ENCODE measurements around the gene LCE3D. TPM values are rescaled to one million over a fixed set of nuclear protein-coding genes. Genes with fewer than 3 reads are reported as not detected.

The LCE3D gene
- total and polyA plus RNA-seq, 2 experiments from 2014 or later = 0.33 TPM; not detected in 1

- Histone ChIP-seq H4K20me1 (ENCODE audit: insufficient read depth) (no peaks in the 10 kb centered on the region), H3K27ac (no peak overlapping the region), H3F3A (ENCODE audit: insufficient read depth) (no peaks in the 10 kb centered on the region), H3K4me3 (no peak overlapping the region), H3K79me2 (ENCODE audit: insufficient read depth) (no peaks in the 10 kb centered on the region), H3K9ac (no peak overlapping the region), H3K4me2 (ENCODE audit: unreplicated experiment) (no peak overlapping the region), H2AFZ (no peak overlapping the region), H3K36me3 (ENCODE audit: low read depth) (no peaks in the 10 kb centered on the region), H3K9me3 (ENCODE audit: low read depth) (no peaks in the 10 kb centered on the region), H3K9me2 (ENCODE audit: insufficient read depth) (no peaks in the 10 kb centered on the region), H3K4me1 (ENCODE audit: insufficient read depth) (no peaks in the 10 kb centered on the region), H3K27me3 (replicated peaks; ENCODE audit: insufficient read depth) (peaks cover 40% of the 10 kb centered on the region)
- WGBS, 2 experiments (ENCODE audit: low coverage in 1 of 2, low lambda C conversion rate in 2 of 2, missing lambda C conversion rate in 2 of 2) = 8 to 14% methylated on average over 4 of the region's 4 CpGs
- TF ChIP-seq EZH2phosphoT487 (IDR thresholded peaks at IDR 0.05; ENCODE audit: insufficient read depth, low read depth) (no peak), EZH2 (IDR thresholded peaks at IDR 0.05; ENCODE audit: insufficient read depth, poor library complexity, severe bottlenecking) (no peak)
- DNase-seq = no peak
- in situ Hi-C loops (cut with MboI) = no loop called here
These were observed 42.8 kb downstream of the LCE3D start for GRCh38 chr1:152537496-152537895.

GRCh38 chr1:152535774-152536173, 44.5 kb downstream of the LCE3D start:
- H3K27ac ChIP-seq = no peak overlapping the region
- no peak overlapping the region for H2AFZ ChIP-seq
- H3K4me3 ChIP-seq = no peak overlapping the region
- TF ChIP-seq EZH2 (IDR thresholded peaks at IDR 0.05; ENCODE audit: insufficient read depth, poor library complexity, severe bottlenecking) (no peak), EZH2phosphoT487 (IDR thresholded peaks at IDR 0.05; ENCODE audit: insufficient read depth, low read depth) (no peak)
- in situ Hi-C loops (cut with MboI) = no loop called here
- H3K9ac ChIP-seq = no peak overlapping the region
- H3K79me2 ChIP-seq (ENCODE audit: insufficient read depth) = no peaks in the 10 kb centered on the region
- no peak overlapping the region for H3K4me2 ChIP-seq (ENCODE audit: unreplicated experiment)
- H4K20me1 ChIP-seq (ENCODE audit: insufficient read depth) = no peaks in the 10 kb centered on the region
- WGBS, 2 experiments (ENCODE audit: low coverage in 1 of 2, low lambda C conversion rate in 2 of 2, missing lambda C conversion rate in 2 of 2) = 37 to 42% methylated on average over 3 of the region's 3 CpGs
- peaks cover 40% of the 10 kb centered on the region for H3K27me3 ChIP-seq (replicated peaks; ENCODE audit: insufficient read depth)
- H3K9me2 ChIP-seq (ENCODE audit: insufficient read depth) = no peaks in the 10 kb centered on the region
- no peaks in the 10 kb centered on the region for H3K36me3 ChIP-seq (ENCODE audit: low read depth)
- H3K9me3 ChIP-seq (ENCODE audit: low read depth) = no peaks in the 10 kb centered on the region
- no peak for DNase-seq
- no peaks in the 10 kb centered on the region for H3K4me1 ChIP-seq (ENCODE audit: insufficient read depth)
- H3F3A ChIP-seq (ENCODE audit: insufficient read depth) = no peaks in the 10 kb centered on the region

GRCh38 chr1:152533327-152533938, 46.9 kb downstream of the LCE3D start:
- Histone ChIP-seq H3K4me1 (ENCODE audit: insufficient read depth) (no peaks in the 10 kb centered on the region), H3K27ac (no peak overlapping the region), H3K79me2 (ENCODE audit: insufficient read depth) (no peaks in the 10 kb centered on the region), H3F3A (ENCODE audit: insufficient read depth) (no peaks in the 10 kb centered on the region), H3K4me2 (ENCODE audit: unreplicated experiment) (no peak overlapping the region), H2AFZ (no peak overlapping the region), H3K4me3 (no peak overlapping the region), H3K27me3 (replicated peaks; ENCODE audit: insufficient read depth) (peaks cover 39% of the 10 kb centered on the region), H3K9me2 (ENCODE audit: insufficient read depth) (no peaks in the 10 kb centered on the region), H3K9me3 (ENCODE audit: low read depth) (no peaks in the 10 kb centered on the region), H3K36me3 (ENCODE audit: low read depth) (no peaks in the 10 kb centered on the region), H4K20me1 (ENCODE audit: insufficient read depth) (no peaks in the 10 kb centered on the region), H3K9ac (no peak overlapping the region)
- DNase-seq = peak; percentile 66
- WGBS, 2 experiments (ENCODE audit: low coverage in 1 of 2, low lambda C conversion rate in 2 of 2, missing lambda C conversion rate in 2 of 2) = 15 to 18% methylated on average over 7 of the region's 7 CpGs
- TF ChIP-seq EZH2phosphoT487 (IDR thresholded peaks at IDR 0.05; ENCODE audit: insufficient read depth, low read depth) = no peak
- TF ChIP-seq EZH2 (IDR thresholded peaks at IDR 0.05; ENCODE audit: insufficient read depth, poor library complexity, severe bottlenecking) = no peak
- in situ Hi-C loops (cut with MboI) = no loop called here

Small RNA genes lying within 50 kb of the gene (small RNA-seq; reads per million reads assigned to genes)
- gene LCE3A (ENCODE audit: low read depth, low replicate concordance) (not detected), gene LCE3B (ENCODE audit: low read depth, low replicate concordance) (not detected)

Other genes starting within 250 kb of the LCE3D start
- gene FLG2, start 220.5 kb downstream of the LCE3D start, total RNA-seq (2014; rRNA removed; shearing (Covaris generic)) = not detected in 2 replicates
- not detected in 2 replicates for gene FLG2, start 220.5 kb downstream of the LCE3D start, polyA plus RNA-seq (2016; fragmentation: Nextera tagmentation; extraction: Ambion mirVana)
- not detected in 2 replicates for gene CRNN, start 166.3 kb downstream of the LCE3D start, total RNA-seq (2014; rRNA removed; shearing (Covaris generic))
- not detected in 2 replicates for gene CRNN, start 166.3 kb downstream of the LCE3D start, polyA plus RNA-seq (2016; fragmentation: Nextera tagmentation; extraction: Ambion mirVana)
- not detected in 2 replicates for gene LCE5A, start 69.7 kb downstream of the LCE3D start, total RNA-seq (2014; rRNA removed; shearing (Covaris generic))
- gene LCE5A, start 69.7 kb downstream of the LCE3D start, polyA plus RNA-seq (2016; fragmentation: Nextera tagmentation; extraction: Ambion mirVana) = not detected in 2 replicates
- not detected in 2 replicates for gene CRCT1, start 66.0 kb downstream of the LCE3D start, total RNA-seq (2014; rRNA removed; shearing (Covaris generic))
- not detected in 2 replicates for gene CRCT1, start 66.0 kb downstream of the LCE3D start, polyA plus RNA-seq (2016; fragmentation: Nextera tagmentation; extraction: Ambion mirVana)
- not detected in 2 replicates for gene LCE3E, start 13.7 kb downstream of the LCE3D start, total RNA-seq (2014; rRNA removed; shearing (Covaris generic))
- not detected in 2 replicates for gene LCE3E, start 13.7 kb downstream of the LCE3D start, polyA plus RNA-seq (2016; fragmentation: Nextera tagmentation; extraction: Ambion mirVana)
- gene LCE3C, start 19.7 kb upstream of the LCE3D start, total RNA-seq (2014; rRNA removed; shearing (Covaris generic)) = not detected in 2 replicates
- gene LCE3C, start 19.7 kb upstream of the LCE3D start, polyA plus RNA-seq (2016; fragmentation: Nextera tagmentation; extraction: Ambion mirVana) = not detected in 2 replicates
- gene LCE3B, start 33.3 kb upstream of the LCE3D start, total RNA-seq (2014; rRNA removed; shearing (Covaris generic)) = not detected in 2 replicates
- gene LCE3B, start 33.3 kb upstream of the LCE3D start, polyA plus RNA-seq (2016; fragmentation: Nextera tagmentation; extraction: Ambion mirVana) = not detected in 2 replicates
- gene LCE3A, start 42.6 kb upstream of the LCE3D start, total RNA-seq (2014; rRNA removed; shearing (Covaris generic)) = not detected in 2 replicates
- gene LCE3A, start 42.6 kb upstream of the LCE3D start, polyA plus RNA-seq (2016; fragmentation: Nextera tagmentation; extraction: Ambion mirVana) = 1.4 TPM in 1 of 2 replicates, not detected in the other
- gene LCE2D, start 82.9 kb upstream of the LCE3D start, total RNA-seq (2014; rRNA removed; shearing (Covaris generic)) = not detected in 2 replicates
- not detected in 2 replicates for gene LCE2D, start 82.9 kb upstream of the LCE3D start, polyA plus RNA-seq (2016; fragmentation: Nextera tagmentation; extraction: Ambion mirVana)
- gene LCE2C, start 94.8 kb upstream of the LCE3D start, total RNA-seq (2014; rRNA removed; shearing (Covaris generic)) = 3.2 TPM in 1 of 2 replicates, not detected in the other
- 1.8 and 2.0 TPM in 2 replicates for gene LCE2C, start 94.8 kb upstream of the LCE3D start, polyA plus RNA-seq (2016; fragmentation: Nextera tagmentation; extraction: Ambion mirVana)
- not detected in 2 replicates for gene LCE2B, start 105.6 kb upstream of the LCE3D start, total RNA-seq (2014; rRNA removed; shearing (Covaris generic))
- not detected in 2 replicates for gene LCE2B, start 105.6 kb upstream of the LCE3D start, polyA plus RNA-seq (2016; fragmentation: Nextera tagmentation; extraction: Ambion mirVana)
- gene LCE2A, start 117.8 kb upstream of the LCE3D start, total RNA-seq (2014; rRNA removed; shearing (Covaris generic)) = 9.9 and 12.1 TPM in 2 replicates
- 11.1 and 12.4 TPM in 2 replicates for gene LCE2A, start 117.8 kb upstream of the LCE3D start, polyA plus RNA-seq (2016; fragmentation: Nextera tagmentation; extraction: Ambion mirVana)
- gene LCE4A, start 127.6 kb upstream of the LCE3D start, total RNA-seq (2014; rRNA removed; shearing (Covaris generic)) = not detected in 2 replicates
- gene LCE4A, start 127.6 kb upstream of the LCE3D start, polyA plus RNA-seq (2016; fragmentation: Nextera tagmentation; extraction: Ambion mirVana) = 0.39 and 0.51 TPM in 2 replicates
- gene KPRP, start 177.5 kb upstream of the LCE3D start, total RNA-seq (2014; rRNA removed; shearing (Covaris generic)) = under 0.01 and 0.22 TPM in 2 replicates
- 9.9 and 10.4 TPM in 2 replicates for gene KPRP, start 177.5 kb upstream of the LCE3D start, polyA plus RNA-seq (2016; fragmentation: Nextera tagmentation; extraction: Ambion mirVana)
- not detected in 2 replicates for gene LCE1F, start 194.6 kb upstream of the LCE3D start, total RNA-seq (2014; rRNA removed; shearing (Covaris generic))
- 1.1 and 1.8 TPM in 2 replicates for gene LCE1F, start 194.6 kb upstream of the LCE3D start, polyA plus RNA-seq (2016; fragmentation: Nextera tagmentation; extraction: Ambion mirVana)
- not detected in 2 replicates for gene LCE1E, start 205.7 kb upstream of the LCE3D start, total RNA-seq (2014; rRNA removed; shearing (Covaris generic))
- not detected in 2 replicates for gene LCE1E, start 205.7 kb upstream of the LCE3D start, polyA plus RNA-seq (2016; fragmentation: Nextera tagmentation; extraction: Ambion mirVana)
- not detected in 2 replicates for gene LCE1D, start 216.2 kb upstream of the LCE3D start, total RNA-seq (2014; rRNA removed; shearing (Covaris generic))
- not detected in 2 replicates for gene LCE1D, start 216.2 kb upstream of the LCE3D start, polyA plus RNA-seq (2016; fragmentation: Nextera tagmentation; extraction: Ambion mirVana)
- not detected in 2 replicates for gene LCE1C, start 226.1 kb upstream of the LCE3D start, total RNA-seq (2014; rRNA removed; shearing (Covaris generic))
- not detected in 2 replicates for gene LCE1C, start 226.1 kb upstream of the LCE3D start, polyA plus RNA-seq (2016; fragmentation: Nextera tagmentation; extraction: Ambion mirVana)
- gene LCE1B, start 231.5 kb upstream of the LCE3D start, total RNA-seq (2014; rRNA removed; shearing (Covaris generic)) = not detected in 2 replicates
- gene LCE1B, start 231.5 kb upstream of the LCE3D start, polyA plus RNA-seq (2016; fragmentation: Nextera tagmentation; extraction: Ambion mirVana) = not detected in 2 replicates
- not detected in 2 replicates for gene LCE1A, start 247.0 kb upstream of the LCE3D start, total RNA-seq (2014; rRNA removed; shearing (Covaris generic))
- gene LCE1A, start 247.0 kb upstream of the LCE3D start, polyA plus RNA-seq (2016; fragmentation: Nextera tagmentation; extraction: Ambion mirVana) = not detected in 2 replicates

Data from GM23248 (cell line).